ENCODE results near the gene TUBB2B. TPM values are rescaled to one million over a fixed set of nuclear protein-coding genes. Genes with fewer than 3 reads are reported as not detected.

TUBB2B gene
- total and polyA plus RNA-seq, 2 donors (not counting 3 experiments of a cell fraction or from before 2014, with no cell fraction given) = 5.1 to 8.3 TPM

DNA sequence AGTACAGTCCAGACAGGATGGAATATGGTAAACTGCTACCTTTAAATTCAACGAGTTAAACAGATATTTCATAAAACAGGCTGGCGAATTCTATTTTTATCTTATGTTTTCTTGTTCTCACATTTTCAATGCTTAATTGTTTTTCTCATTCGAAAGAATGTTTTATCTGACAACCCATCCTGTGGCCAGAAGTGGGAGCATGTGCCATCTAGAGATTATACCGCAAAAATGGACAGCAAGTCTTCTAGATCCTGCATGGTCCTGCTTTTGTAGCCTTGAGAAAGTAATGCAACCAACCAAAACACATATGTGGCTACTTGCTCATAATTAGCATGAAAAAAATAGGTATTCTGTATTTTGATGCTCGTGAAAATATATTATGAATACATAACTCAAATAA, 30.7 kb downstream of the TUBB2B start:
- no peak for DNase-seq (ENCODE audit: low read depth, low spot score)
- intact Hi-C loops (cut with micrococcal nuclease) (no loop called here), dilution Hi-C loops (cut with MboI; ENCODE audit: extremely low pct_ligation_motif_present, low sequenced_read_pairs) (no loop called here)
- no peak overlapping the region for H2AFZ ChIP-seq (ENCODE audit: low read depth, low read length)
- H3K4me1 ChIP-seq (ENCODE audit: control insufficient read depth, extremely low read depth, insufficient read depth, low read length) = peaks cover 7% of the 10 kb centered on the region
- CTCF ChIA-PET = interaction anchor here (0.6 to 1.6 kb wide), 4 partner anchors 31 to 70 kb away, joined by 3 to 5 read pairs (median 3); no protein-coding TSS in a partner anchor
- H3K27ac ChIP-seq (ENCODE audit: insufficient read depth, low read depth, low read length) = no peak overlapping the region
- TF ChIP-seq JUN (IDR thresholded peaks at IDR 0.05; ENCODE audit: borderline replicate concordance, insufficient read depth, insufficient read length, low read depth) (no peak), POLR2A (IDR thresholded peaks at IDR 0.05; ENCODE audit: low read depth, low read length) (no peak), FOS (IDR thresholded peaks at IDR 0.05; ENCODE audit: borderline replicate concordance, insufficient read depth, low read length) (no peak), EZH2 (IDR thresholded peaks at IDR 0.05; ENCODE audit: borderline replicate concordance, low read depth, low read length, severe bottlenecking) (no peak)
- TF ChIP-seq, protein P1, sequence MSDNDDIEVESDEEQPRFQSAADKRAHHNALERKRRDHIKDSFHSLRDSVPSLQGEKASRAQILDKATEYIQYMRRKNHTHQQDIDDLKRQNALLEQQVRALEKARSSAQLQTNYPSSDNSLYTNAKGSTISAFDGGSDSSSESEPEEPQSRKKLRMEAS (IDR thresholded peaks at IDR 0.05; ENCODE audit: insufficient read depth, insufficient read length) = no peak
- no peaks in the 10 kb centered on the region for H3K9me3 ChIP-seq (replicated peaks; ENCODE audit: control insufficient read depth, insufficient read depth, low read length)
- H4K20me1 ChIP-seq (replicated peaks; ENCODE audit: control insufficient read depth, extremely low read depth, insufficient read depth, low read length) = no peaks in the 10 kb centered on the region
- H3K4me2 ChIP-seq (ENCODE audit: insufficient read depth, low read length) = no peak overlapping the region
- no TSS peak for BruUV-seq (replicated peaks)
- H3K4me3 ChIP-seq (replicated peaks in 1 of 3; ENCODE audit: insufficient read depth in 1 of 3, low read depth in 1 of 3, low read length in 3 of 3) = no peak overlapping the region
- POLR2A ChIA-PET = no interaction called here
- H3K9me1 ChIP-seq (replicated peaks; ENCODE audit: control insufficient read depth, extremely low read depth, insufficient read depth, low read length) = no peaks in the 10 kb centered on the region
- H3K36me3 ChIP-seq (ENCODE audit: control insufficient read depth in 2 of 2, extremely low read depth in 1 of 2, insufficient read depth in 2 of 2, low read length in 2 of 2) = no peaks in the 10 kb centered on the region
- H3K79me2 ChIP-seq (ENCODE audit: control insufficient read depth, insufficient read depth, low read length) = no peaks in the 10 kb centered on the region
- H3K9ac ChIP-seq (replicated peaks; ENCODE audit: extremely low read depth, insufficient read depth, low read length) = no peak overlapping the region
- FAIRE-seq = no peak
- peaks cover 4 to 11% of the 10 kb centered on the region in 2 experiments for H3K27me3 ChIP-seq (ENCODE audit: control insufficient read depth in 2 of 2, insufficient read depth in 2 of 2, low read length in 2 of 2)

DNA sequence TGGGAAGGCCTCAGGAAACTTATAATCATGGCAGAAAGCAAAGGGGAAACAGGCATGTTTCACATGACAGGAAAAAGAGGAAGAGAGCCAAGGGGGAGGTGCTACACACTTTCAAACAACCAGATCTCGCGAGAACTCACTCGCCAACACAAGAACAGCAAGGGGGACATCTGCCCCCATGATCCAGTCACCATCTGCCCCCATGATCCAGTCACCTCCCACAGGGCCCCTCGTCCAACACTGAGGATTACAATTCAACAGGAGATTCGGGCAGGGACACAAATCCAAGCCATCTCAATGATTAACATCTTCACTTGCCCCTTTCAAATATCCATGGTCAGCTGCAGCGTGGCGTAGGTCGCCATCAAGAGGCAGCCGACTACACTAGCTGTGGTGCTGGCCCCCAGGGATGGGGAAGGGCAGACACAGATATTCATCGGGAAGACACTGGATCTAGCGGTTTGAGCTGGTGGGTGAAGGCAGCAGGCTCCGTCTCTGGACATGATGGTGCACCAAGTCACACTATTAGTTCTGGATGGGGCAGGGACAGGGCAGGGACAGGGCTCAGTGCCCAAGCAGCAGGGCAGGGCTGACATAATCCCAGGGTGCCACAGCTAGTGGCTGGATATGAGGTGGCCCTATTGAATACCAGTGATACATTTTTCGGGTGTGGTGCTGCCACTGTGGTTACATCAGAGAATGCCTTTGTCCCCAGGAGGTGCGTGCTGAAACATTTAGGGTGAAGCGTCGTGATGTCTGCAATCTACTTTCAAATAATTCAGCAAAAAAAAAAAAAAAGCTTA, 31.6 kb downstream of the TUBB2B start:
- dilution Hi-C loops (cut with MboI; ENCODE audit: extremely low pct_ligation_motif_present, low sequenced_read_pairs) = no loop called here
- no peak for DNase-seq (ENCODE audit: low read depth, low spot score)
- no peak for FAIRE-seq
- H3K79me2 ChIP-seq (ENCODE audit: control insufficient read depth, insufficient read depth, low read length) = no peaks in the 10 kb centered on the region
- TF ChIP-seq CTCF (IDR thresholded peaks at IDR 0.05; ENCODE audit: extremely low read depth in 1 of 2, insufficient read depth in 1 of 2, low read depth in 1 of 2, low read length in 2 of 2) (peak in 1 of 2 donors; percentile 3), MYC (IDR thresholded peaks at IDR 0.05; ENCODE audit: low read depth, low read length) (no peak)
- H3K9me3 ChIP-seq (replicated peaks; ENCODE audit: control insufficient read depth, insufficient read depth, low read length) = no peaks in the 10 kb centered on the region
- ChIA-PET CTCF (interaction anchor here (0.6 to 1.6 kb wide), 5 partner anchors 30 to 70 kb away, joined by 3 to 8 read pairs (median 3); no protein-coding TSS in a partner anchor), POLR2A (no interaction called here)
- H4K20me1 ChIP-seq (replicated peaks; ENCODE audit: control insufficient read depth, extremely low read depth, insufficient read depth, low read length) = no peaks in the 10 kb centered on the region
- H3K4me1 ChIP-seq (ENCODE audit: control insufficient read depth, extremely low read depth, insufficient read depth, low read length) = peaks cover 7% of the 10 kb centered on the region
- BruUV-seq (replicated peaks) = no TSS peak
- H2AFZ ChIP-seq (ENCODE audit: low read depth, low read length) = no peak overlapping the region
- no peak overlapping the region for H3K4me2 ChIP-seq (ENCODE audit: insufficient read depth, low read length)
- no peak overlapping the region for H3K4me3 ChIP-seq (replicated peaks in 1 of 3; ENCODE audit: insufficient read depth in 1 of 3, low read depth in 1 of 3, low read length in 3 of 3)
- H3K9ac ChIP-seq (replicated peaks; ENCODE audit: extremely low read depth, insufficient read depth, low read length) = no peak overlapping the region
- no peak overlapping the region for H3K27ac ChIP-seq (ENCODE audit: insufficient read depth, low read depth, low read length)
- H3K9me1 ChIP-seq (replicated peaks; ENCODE audit: control insufficient read depth, extremely low read depth, insufficient read depth, low read length) = no peaks in the 10 kb centered on the region
- H3K36me3 ChIP-seq (ENCODE audit: control insufficient read depth in 2 of 2, extremely low read depth in 1 of 2, insufficient read depth in 2 of 2, low read length in 2 of 2) = no peaks in the 10 kb centered on the region
- intact Hi-C loops (cut with micrococcal nuclease) = loop anchor here (2.0 kb wide), 1 partner anchor 69 kb away; no protein-coding TSS in a partner anchor
- peaks cover 4 to 8% of the 10 kb centered on the region in 2 experiments for H3K27me3 ChIP-seq (ENCODE audit: control insufficient read depth in 2 of 2, insufficient read depth in 2 of 2, low read length in 2 of 2)
